GM04503 (cell line): ENCODE results near the gene LDB2.
"Not testable (repeated sequence)": the region's sequence is repeated elsewhere in the genome, so short reads cannot be mapped to it uniquely, and the experiment has no call there.

Experiments
- DNase-seq: peaks from one replicate; pipeline ENCODE4 v3.0.0-alpha.2; 2012; ENCODE audit warnings: low read depth

The LDB2 gene

DNA sequence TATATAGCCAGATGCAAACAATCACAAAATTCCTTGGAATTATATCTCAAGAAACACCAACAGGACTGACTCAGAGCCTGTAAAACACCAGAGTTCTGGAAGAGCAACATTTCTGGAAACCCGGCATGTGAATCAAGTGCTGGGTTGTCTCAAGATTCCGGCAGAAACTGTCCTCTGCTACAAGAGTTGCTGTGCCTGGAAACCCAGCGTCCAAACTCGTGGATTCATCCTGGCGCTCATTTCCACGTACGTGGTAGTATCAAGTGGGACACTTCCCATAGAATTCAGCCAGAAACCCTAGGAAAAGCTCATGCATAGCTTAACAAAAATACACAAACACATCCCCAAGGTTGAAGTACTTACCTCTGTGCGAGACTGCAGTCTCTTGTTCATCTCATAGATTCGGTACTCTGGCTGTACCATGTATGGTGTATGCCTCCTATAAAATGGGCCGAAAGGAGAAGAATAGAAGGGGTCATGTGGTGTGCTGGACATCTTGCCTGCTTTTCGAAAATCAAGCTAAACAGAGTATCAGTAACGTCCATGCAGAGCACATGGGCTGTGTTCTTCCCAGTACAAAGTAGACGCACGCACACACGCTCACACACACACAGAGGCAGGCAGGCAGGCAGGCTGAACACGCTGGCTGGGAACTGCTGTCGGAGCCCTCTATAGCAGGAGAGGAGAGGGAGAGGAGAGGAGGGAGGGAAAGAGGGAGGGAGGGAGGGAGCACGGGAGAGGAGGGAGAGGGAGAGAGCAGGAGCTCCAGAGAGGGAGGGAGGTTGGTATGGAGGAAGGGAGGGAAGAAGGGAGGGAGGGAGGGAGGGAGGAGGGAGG, at the start of gene LDB2:
LDB2 (minus strand) TSS at position 655 of the 837 bp plus-strand sequence.
- DNase-seq: peak; percentile 39

DNA sequence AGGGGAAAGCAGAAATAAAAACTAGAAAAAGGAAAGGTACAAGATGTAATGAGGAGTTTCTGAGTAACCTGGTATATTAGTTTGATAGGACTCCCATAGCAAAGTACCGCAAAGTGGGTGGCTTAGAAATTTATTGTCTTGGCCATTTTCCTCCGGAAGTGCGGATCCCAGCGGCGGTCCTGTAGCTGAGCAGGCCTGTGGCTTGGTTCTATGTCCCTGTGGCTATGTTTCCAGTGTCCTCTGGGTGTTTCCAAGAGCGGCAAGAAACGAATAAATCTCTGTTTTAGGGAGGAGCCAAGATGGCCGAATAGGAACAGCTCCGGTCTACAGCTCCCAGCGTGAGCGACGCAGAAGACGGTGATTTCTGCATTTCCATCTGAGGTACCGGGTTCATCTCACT, 44.0 kb upstream of the LDB2 start:
- DNase-seq: no peak

DNA sequence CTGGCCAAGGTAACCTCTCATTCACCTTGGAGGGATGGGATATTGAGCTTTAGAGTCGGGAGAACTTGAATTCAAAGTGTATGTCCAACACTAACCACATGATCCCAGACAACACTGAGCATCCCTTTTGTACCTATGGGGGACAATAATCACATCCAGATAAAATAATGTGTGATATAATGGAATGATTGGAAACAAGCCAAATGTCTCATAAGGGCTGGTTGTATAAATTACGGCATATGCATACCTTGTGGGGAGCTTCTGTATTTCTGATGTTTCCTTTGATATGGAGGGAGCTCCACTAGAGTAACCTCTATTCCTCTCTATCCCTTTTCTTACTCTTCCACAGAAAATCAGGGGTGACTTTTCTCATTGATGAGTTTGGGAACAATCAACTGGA, 40.7 kb upstream of the LDB2 start:
- no peak for DNase-seq

GRCh38 chr4:16938512-16939040, 40.1 kb upstream of the LDB2 start:
- DNase-seq: no peak

DNA sequence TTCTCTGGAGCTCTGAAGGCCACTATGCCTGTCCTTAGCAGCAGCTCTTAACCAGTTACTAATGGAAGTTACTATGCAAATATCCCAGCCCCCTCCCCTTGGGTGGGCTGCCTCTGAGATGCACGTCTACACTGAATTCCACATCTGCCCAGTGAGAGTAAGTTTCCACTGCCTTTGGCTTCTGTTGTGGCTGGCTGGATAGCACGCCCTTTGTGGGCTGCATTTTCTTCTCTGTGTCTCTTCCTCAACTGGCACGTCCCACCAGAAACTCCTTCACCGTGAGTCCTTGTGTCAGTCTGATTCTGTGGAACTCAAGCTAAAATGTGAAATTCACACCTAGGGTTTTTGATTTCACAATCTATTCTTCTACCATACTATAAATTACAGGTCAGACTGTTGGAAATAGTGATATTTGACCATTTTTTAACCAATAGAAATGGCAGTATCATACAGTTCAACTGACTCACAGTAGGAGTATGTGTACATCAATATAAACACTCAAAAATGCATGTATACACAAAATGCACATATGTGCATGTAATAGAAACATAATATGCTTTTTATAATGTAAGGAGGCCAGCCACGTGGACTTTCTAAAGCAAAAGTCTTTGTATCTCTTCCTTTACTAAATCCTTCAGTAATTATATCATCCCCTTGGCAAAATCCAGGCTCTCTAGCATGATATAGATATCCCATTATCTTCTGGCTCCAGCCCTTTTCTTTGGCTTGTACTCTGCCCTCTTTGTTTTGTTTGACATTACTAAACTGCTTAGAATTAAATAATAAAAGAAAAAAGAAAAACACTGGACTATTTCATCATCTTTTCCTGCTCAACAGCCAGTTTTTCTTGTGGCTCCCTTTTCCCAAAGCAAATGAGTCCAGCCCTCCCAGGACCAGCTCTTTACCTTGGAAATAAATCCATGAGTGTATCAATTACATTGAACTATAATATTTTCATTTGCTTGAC, 33.2 kb upstream of the LDB2 start:
- no peak for DNase-seq

DNA sequence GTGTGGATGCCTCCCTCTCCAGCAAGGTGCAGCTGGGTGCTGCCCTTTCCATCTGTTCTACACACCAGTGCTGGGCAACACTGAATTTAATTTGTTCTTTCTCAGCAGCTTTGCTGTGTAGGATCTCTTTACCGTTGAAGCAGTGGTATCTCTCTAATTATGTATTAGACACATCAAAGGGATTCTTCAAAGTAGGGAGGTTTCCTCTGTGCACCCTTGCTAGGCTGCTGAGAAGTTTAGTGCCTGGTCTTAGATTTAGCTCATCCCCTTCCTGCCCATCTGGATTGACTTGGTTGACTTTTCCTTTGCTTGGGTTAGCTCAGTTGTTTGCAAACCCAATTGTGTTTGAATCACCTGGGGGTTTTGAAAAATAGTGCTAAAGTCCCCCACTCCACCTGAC, 27.8 kb upstream of the LDB2 start:
- DNase-seq: no peak

DNA sequence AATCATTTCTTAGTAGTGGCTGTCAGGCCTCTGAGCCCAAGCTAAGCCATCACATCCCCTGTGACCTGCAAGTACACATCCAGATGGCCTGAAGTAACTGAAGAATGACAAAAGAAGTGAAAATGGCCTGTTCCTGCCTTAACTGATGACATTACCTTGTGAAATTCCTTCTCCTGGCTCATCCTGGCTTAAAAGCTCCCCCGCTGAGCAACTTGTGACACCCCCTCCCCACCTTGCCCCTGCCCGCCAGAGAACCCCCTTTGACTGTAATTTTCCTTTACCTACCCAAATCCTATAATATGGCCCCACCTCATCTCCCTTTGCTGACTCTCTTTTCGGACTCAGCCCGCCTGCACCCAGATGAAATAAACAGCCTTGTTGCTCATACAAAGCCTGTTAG, 20.3 kb upstream of the LDB2 start:
- not testable (repeated sequence) for DNase-seq

GRCh38 chr4:16916719-16917337, 18.4 kb upstream of the LDB2 start:
- no peak for DNase-seq

- no peak for DNase-seq
These were observed 17.6 kb upstream of the LDB2 start for GRCh38 chr4:16916031-16916430.

DNA sequence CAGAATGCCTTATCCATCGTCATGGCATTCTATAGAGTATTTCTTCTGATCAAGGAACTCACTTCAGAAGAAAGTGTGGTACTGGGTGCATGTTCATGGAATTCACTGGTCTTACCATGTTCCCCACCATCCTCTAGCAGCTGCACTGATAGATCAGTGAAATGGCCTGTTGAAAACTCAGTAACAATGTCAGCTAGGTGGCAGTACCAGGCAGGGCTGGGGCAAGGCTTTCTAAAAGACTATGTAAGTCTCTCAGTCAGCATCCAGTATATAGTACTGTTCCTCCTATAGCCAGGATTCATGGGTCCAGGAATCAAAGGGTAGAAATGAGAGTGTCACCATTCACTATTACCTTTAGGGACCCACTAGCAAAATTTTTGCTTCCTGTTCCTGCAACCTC, 15.8 kb upstream of the LDB2 start:
- DNase-seq: no peak

DNA sequence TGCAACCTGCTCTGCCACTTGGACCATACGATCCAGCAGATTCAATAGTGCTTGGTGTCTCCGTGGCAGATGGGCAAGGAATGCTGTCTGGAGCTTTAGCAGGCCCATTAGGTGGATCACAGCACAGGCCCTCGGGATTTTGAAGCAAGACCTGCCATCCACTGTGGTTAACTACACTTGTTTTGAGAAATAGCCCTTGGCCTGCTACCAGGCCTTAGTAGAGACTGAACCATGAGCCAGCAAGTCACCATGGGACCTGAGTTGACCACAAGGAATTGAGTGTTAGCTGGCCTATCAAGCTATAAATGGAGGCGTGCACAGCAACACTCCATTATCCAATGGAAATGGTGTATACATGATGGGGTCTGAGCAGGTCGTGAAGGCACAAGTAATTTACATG, 14.5 kb upstream of the LDB2 start:
- DNase-seq: no peak

GRCh38 chr4:16909281-16909680, 10.8 kb upstream of the LDB2 start:
- no peak for DNase-seq

DNA sequence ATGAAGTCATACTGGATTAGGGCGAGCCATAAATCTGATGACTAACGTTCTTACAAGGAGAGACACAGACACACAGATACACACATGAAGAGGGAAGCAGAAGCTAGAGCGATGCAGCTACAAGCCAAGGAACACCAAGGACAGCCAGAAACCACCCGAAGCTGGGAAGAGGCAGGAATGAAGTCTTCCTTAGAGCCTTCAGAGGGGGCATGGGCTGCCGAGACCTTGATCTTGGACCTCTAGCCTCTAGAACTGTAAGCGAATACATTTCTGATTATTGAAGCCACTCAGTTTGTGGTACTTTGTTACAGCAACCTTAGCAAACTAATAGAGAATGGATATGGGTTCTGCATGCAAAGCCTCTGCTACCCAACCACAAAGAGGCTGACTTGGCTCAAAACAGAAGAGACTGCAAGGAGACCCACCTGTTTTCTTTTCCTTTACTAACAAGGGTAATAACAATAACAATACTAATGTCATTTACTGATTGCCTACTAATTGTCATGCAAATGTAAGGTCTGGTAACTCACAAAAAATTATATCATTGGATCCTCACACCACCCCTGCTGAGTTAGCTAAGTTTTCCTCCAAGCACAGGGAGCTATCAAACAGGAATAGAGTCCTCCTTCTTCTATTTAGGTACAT, 10.1 kb upstream of the LDB2 start:
- no peak for DNase-seq

DNA sequence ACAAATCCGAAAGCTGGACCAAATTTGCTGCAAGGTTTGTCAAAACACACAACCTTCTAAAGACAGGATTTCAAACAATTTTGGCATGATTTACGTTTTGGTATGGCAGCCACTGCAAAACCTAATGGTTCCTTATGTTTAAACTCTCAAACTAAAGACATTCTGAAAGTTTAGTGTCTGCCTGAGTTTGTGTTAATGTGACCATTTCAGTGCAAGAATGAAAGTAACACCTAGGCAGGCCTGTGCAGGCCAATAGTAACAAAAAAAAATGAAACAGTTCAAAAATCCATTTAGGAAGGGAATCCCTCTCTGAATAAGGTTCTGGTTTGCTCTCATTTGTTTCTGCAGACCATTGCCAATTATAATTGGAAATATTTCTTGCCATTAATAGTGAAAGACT, 1.9 kb upstream of the LDB2 start:
- DNase-seq: no peak

- no peak for DNase-seq
These were observed 1.3 kb downstream of the LDB2 start for GRCh38 chr4:16896881-16897750.

GRCh38 chr4:16894406-16894805, 4.0 kb downstream of the LDB2 start:
- no peak for DNase-seq

- no peak for DNase-seq
These were observed 5.2 kb downstream of the LDB2 start for GRCh38 chr4:16893141-16893651.

DNA sequence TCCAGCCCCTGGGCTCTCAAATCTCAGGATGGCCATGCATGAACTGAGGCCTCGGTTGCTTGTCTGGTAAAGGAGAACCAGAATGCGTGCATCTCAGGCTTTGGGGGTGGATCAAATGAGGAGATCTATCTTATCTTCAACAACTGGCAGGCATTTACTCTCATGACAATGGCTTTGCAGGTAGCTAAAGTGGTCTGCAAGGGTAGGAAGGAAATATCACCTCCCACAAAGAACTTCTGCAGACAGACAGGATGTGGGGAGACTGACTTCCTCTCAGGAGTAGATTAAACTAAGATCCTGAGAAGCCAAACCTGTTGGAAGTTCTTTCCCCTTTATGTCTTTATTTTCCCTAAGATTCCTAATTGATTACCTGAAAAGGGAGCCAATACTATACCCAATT, 7.8 kb downstream of the LDB2 start:
- no peak for DNase-seq

DNA sequence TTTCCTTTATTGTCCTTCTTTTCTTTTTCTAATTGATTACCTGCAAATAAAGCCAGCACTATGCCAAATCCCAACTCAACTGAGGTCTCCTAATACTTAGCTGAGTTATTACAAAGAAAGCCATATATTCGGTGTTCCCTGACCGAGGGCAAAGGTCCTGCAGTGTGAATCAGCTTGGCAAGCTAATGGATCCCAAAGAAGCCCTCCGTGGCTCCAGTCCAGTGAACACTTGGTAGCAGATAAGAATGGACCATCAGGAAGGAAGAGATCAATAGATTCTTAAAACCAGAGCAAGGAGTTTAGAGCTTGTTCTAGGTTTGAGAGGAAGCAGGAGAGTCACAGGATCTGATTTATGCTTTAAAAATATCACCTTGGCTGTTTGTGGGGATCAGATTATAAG, 8.5 kb downstream of the LDB2 start:
- no peak for DNase-seq

GRCh38 chr4:16887887-16888286, 10.6 kb downstream of the LDB2 start:
- DNase-seq: no peak
